HepG2 (cell line): Measurements from ENCODE around the gene CRAMP1. TPM values are rescaled to one million over a fixed set of nuclear protein-coding genes. Genes with fewer than 3 reads are reported as not detected.

Source experiments
- ATAC-seq: fragments of 200-7000 bp; cut with Tn5 transposase; 3 replicates; pipeline ENCODE4 v1.9.1; 2020; ENCODE audit warnings: mild to moderate bottlenecking, moderate library complexity
- BruUV-seq: library from RNA; stranded (reverse); fragments of 400-500 nt; replicated peaks from 2 replicates; lab custom pipeline; 2021; lab: Mats Ljungman, UMichigan
- CTCF ChIA-PET: fragments of 300-600 bp; formaldehyde crosslinking; extraction: SDS; loops from one replicate; lab custom pipeline; 2021; ENCODE audit warnings: low total read pairs, inconsistent platforms, low intra/inter-chr PET ratio; lab: Yijun Ruan, JAX
- POLR2A ChIA-PET: fragments of 350-600 bp; sonication (Branson Sonifier 250); formaldehyde crosslinking; loops from one replicate; lab custom pipeline; 2020; ENCODE audit warnings: antibody characterized with exemption, inconsistent platforms; lab: Yijun Ruan, JAX
- DNase-seq: peaks from one replicate; pipeline ENCODE4 v3.0.0-alpha.2; 2015; ENCODE audit warnings: low spot score
- FAIRE-seq: peaks from 3 replicates; lab custom pipeline; 2011; peaks lifted over from hg19 to GRCh38; lab: Jason Lieb, UNC
- H2AFZ ChIP-seq: one replicate; pipeline ENCODE4 v1.6.1; 2011; ENCODE audit warnings: low read length, inconsistent platforms
- H3K27ac ChIP-seq: fragments of 300-600 bp; 3 replicates; pipeline ENCODE4 v1.8.0; 2011; ENCODE audit warnings: mixed run types, mild to moderate bottlenecking, mixed read lengths, low read length, inconsistent platforms; ENCODE audit not compliant: insufficient read depth; ENCODE audit errors: extremely low read length
- H3K27me3 ChIP-seq, 2 experiments: fragments of 200-600 bp in 1 of 2; 2 replicates in 1 of 2; 3 replicates in 1 of 2; pipeline versions ENCODE4 v1.6.0 to v1.8.0; 2011; ENCODE audit warnings: low read length in 2 of 2, mild to moderate bottlenecking in 2 of 2, moderate library complexity in 2 of 2, inconsistent platforms in 1 of 2; ENCODE audit not compliant: insufficient read depth in 2 of 2, control insufficient read depth in 1 of 2
- H3K36me3 ChIP-seq, 2 experiments: fragments of 200-600 bp in 1 of 2; replicated peaks in 1 of 2; 2 replicates in 1 of 2; 3 replicates in 1 of 2; pipeline versions ENCODE4 v1.5.1 to v1.8.0; 2011; ENCODE audit warnings: low read length in 2 of 2, inconsistent platforms in 1 of 2; ENCODE audit not compliant: insufficient read depth in 2 of 2, control insufficient read depth in 1 of 2
- H3K4me1 ChIP-seq: 2 replicates; pipeline ENCODE4 v1.5.1; 2012; ENCODE audit warnings: low read length, inconsistent platforms; ENCODE audit not compliant: insufficient read depth
- H3K4me2 ChIP-seq: 2 replicates; pipeline ENCODE4 v1.6.0; 2011; ENCODE audit warnings: low read depth, low read length, inconsistent platforms
- H3K4me3 ChIP-seq, 3 experiments: fragments of 200-600 bp in 1 of 3; sonication (generic), shearing (Covaris generic) in 1 of 3; replicated peaks in 1 of 3; 2 replicates each; pipeline ENCODE4 v1.5.1; 2011 to 2016; ENCODE audit warnings: low read length in 3 of 3, inconsistent platforms in 2 of 3, low read depth in 2 of 3, mild to moderate bottlenecking in 2 of 3, control low read depth in 1 of 3, mixed read lengths in 1 of 3; ENCODE audit not compliant: insufficient read depth in 1 of 3
- H3K79me2 ChIP-seq: one replicate; pipeline ENCODE4 v1.6.1; 2011; ENCODE audit warnings: low read length, inconsistent platforms; ENCODE audit not compliant: insufficient read depth
- H3K9ac ChIP-seq: 2 replicates; pipeline ENCODE4 v1.6.0; 2011; ENCODE audit warnings: mild to moderate bottlenecking, low read depth, low read length, inconsistent platforms; ENCODE audit not compliant: insufficient read depth
- H3K9me3 ChIP-seq: 2 replicates; pipeline ENCODE4 v1.5.1; 2012; ENCODE audit warnings: mild to moderate bottlenecking, low read length
- H4K20me1 ChIP-seq: 2 replicates; pipeline ENCODE4 v1.6.0; 2011; ENCODE audit warnings: inconsistent platforms, mild to moderate bottlenecking, low read length, moderate library complexity; ENCODE audit not compliant: insufficient read depth
- ATF7-NPFF ChIP-seq: sonication (generic); formaldehyde crosslinking; IDR thresholded peaks from 2 replicates; pipeline ENCODE4 v1.8.1; 2023; ENCODE audit warnings: mild to moderate bottlenecking, low read depth, missing genetic modification reagents, moderate library complexity
- KDM5B ChIP-seq: sonication (generic); formaldehyde crosslinking; IDR thresholded peaks from 2 replicates; pipeline ENCODE4 v1.4.0; 2020; ENCODE audit warnings: missing genetic modification reagents, mild to moderate bottlenecking, borderline replicate concordance
- MXI1 ChIP-seq: IDR thresholded peaks from 3 replicates; pipeline ENCODE4 v1.6.1; 2012; ENCODE audit warnings: low read depth, low read length, inconsistent platforms, borderline replicate concordance
- PRDM15 ChIP-seq: sonication (generic); formaldehyde crosslinking; IDR thresholded peaks from 2 replicates; pipeline ENCODE4 v1.4.0; 2020; ENCODE audit warnings: missing genetic modification reagents
- RARG ChIP-seq: sonication (generic); formaldehyde crosslinking; IDR thresholded peaks from 2 replicates; pipeline ENCODE4 v1.4.0; 2020; ENCODE audit warnings: low read depth, mild to moderate bottlenecking, missing genetic modification reagents
- SSRP1 ChIP-seq: IDR thresholded peaks from 2 replicates; pipeline ENCODE4 v1.6.1; 2016; ENCODE audit warnings: control low read depth
- XBP1 ChIP-seq: sonication (generic); formaldehyde crosslinking; IDR thresholded peaks from 2 replicates; pipeline ENCODE4 v1.5.0; 2020; ENCODE audit warnings: missing genetic modification reagents
- ZNF317 ChIP-seq: sonication (generic); formaldehyde crosslinking; IDR thresholded peaks from 2 replicates; pipeline ENCODE4 v1.5.0; 2020; ENCODE audit warnings: mild to moderate bottlenecking, missing genetic modification reagents
- WGBS: methylation state at CpG from one replicate; pipeline ENCODE4 v1.1.6; 2017; ENCODE audit warnings: low lambda C conversion rate; 5-methylcytosine and 5-hydroxymethylcytosine counted together
- in situ Hi-C: cut with HindIII; loops from 2 replicates; pipeline ENCODE4 v1.10.0; 2017; ENCODE audit warnings: low pct_unique_long_range_greater_than_20kb; ENCODE audit not compliant: extremely low pct_ligation_motif_present
- intact Hi-C: fragments of 100-400 bp; cut with micrococcal nuclease; formaldehyde crosslinking; loops from one replicate; pipeline ENCODE4 v1.10.0; 2022; ENCODE audit not compliant: unreplicated experiment
- polyA plus RNA-seq, 8 experiments: library from polyadenylated mRNA; depleted of rRNA in 3 of 8; stranded (reverse) in 7 of 8; unstranded in 1 of 8; fragments of >200 nt; fragmentation: Illumina TruSeq in 4 of 8; extraction: Trizol in 4 of 8; gene quantifications; 2 replicates each; pipeline versions ENCODE4 v1.2.1 to v1.2.3, GENCODE V29; 2011 to 2016; ENCODE audit warnings: low read depth in 4 of 8, missing spikeins in 1 of 8, mixed read lengths in 1 of 8; ENCODE audit not compliant: insufficient read depth in 1 of 8
- total RNA-seq, 5 experiments: library from RNA; depleted of rRNA; stranded (reverse); fragments of >200 nt; fragmentation: Illumina TruSeq; extraction: Trizol; gene quantifications; 2 replicates each; pipeline ENCODE4 v1.2.3, GENCODE V29; 2016; ENCODE audit warnings: low read depth in 1 of 5

The CRAMP1 gene
- total and polyA plus RNA-seq, 2 of the 13 experiments (the other 11 are each of a cell fraction or from before 2014, with no cell fraction given) = 6.8 to 9.7 TPM

- no peak for TF ChIP-seq PRDM15 (CRISPR knock-in tag)
- no peak for TF ChIP-seq ATF7-NPFF
- TF ChIP-seq KDM5B (CRISPR knock-in tag) = no peak
- no peak for TF ChIP-seq ZNF317
- no peak for TF ChIP-seq RARG (CRISPR knock-in tag)
- no peak for TF ChIP-seq MXI1
- no peak for TF ChIP-seq XBP1 (CRISPR knock-in tag)
- no peak for TF ChIP-seq SSRP1 (CRISPR knock-in tag)
- Histone ChIP-seq H4K20me1 (no peaks in the 10 kb centered on the region), H3K79me2 (no peaks in the 10 kb centered on the region), H3K4me2 (no peak overlapping the region), H3K4me3 (no peak overlapping the region), H3K27ac (no peak overlapping the region), H3K4me1 (no peaks in the 10 kb centered on the region), H3K9ac (no peak overlapping the region), H3K36me3 (peaks cover 35 to 95% of the 10 kb centered on the region in 2 experiments), H3K27me3 (no peaks in the 10 kb centered on the region), H2AFZ (no peak overlapping the region), H3K9me3 (no peaks in the 10 kb centered on the region)
- FAIRE-seq (no peak), DNase-seq (no peak), ATAC-seq (no peak)
- in situ Hi-C loops = no loop called here
- intact Hi-C loops = no loop called here
- 98% methylated on average over 19 of the region's 19 CpGs for WGBS
- POLR2A ChIA-PET = no interaction called here
- CTCF ChIA-PET = no interaction called here
- BruUV-seq = no TSS peak
Measured at GRCh38 chr16:1670371-1670770, 58.2 kb downstream of the CRAMP1 start.
